AG04449 (cell line): ENCODE data around the gene TP53I13.

ENCODE experiments used
- CTCF ChIA-PET: fragments of 350-600 bp; formaldehyde crosslinking; extraction: SDS; loops from one replicate; lab custom pipeline; 2021; ENCODE audit warnings: antibody characterized with exemption; lab: Yijun Ruan, JAX
- POLR2A ChIA-PET: fragments of 400-600, 350-600 bp; formaldehyde crosslinking; extraction: SDS; loops from one replicate; lab custom pipeline; 2020; ENCODE audit warnings: antibody characterized with exemption, inconsistent platforms; lab: Yijun Ruan, JAX
- DNase-seq: peaks from one replicate; pipeline ENCODE4 v3.0.0-alpha.2; 2010; ENCODE audit warnings: low read depth, low spot score
- H3K4me3 ChIP-seq: 2 replicates; pipeline ENCODE4 v1.5.1; 2011; ENCODE audit warnings: low read depth, mild to moderate bottlenecking, control low read depth, low read length
- CTCF ChIP-seq: IDR thresholded peaks from one replicate; pipeline ENCODE4 v1.5.1; 2011; ENCODE audit warnings: mild to moderate bottlenecking, moderate library complexity, low read length, control low read depth, inconsistent platforms; ENCODE audit not compliant: insufficient read depth; ENCODE audit errors: missing control alignments

The TP53I13 gene

DNA sequence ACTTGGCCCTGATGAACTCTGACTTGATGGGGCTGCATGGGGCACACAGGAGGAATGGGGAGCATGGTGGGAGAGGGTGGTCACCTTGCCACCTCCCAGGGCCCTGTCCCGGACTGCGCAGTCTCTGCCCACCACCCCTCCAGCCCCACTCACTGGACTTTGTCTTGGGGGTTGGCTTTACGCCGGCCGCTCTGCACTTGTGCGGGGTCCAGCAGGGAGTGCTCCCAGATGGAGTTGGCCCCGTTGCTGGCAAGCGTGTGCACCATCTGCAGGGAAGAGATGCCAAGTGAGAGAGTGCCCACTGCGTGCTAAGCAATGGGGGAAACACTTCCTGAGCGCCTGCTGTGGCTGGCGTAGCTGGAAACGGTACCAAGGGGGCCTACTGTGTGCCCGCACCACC lies 14.3 kb downstream of the TP53I13 start:
- no peak for DNase-seq
- TF ChIP-seq CTCF: no peak
- ChIA-PET CTCF (interaction anchor here (0.8 to 20.8 kb wide), 9 partner anchors 10 to 510 kb away, joined by 3 to 210 read pairs (median 26); partner anchors contain the start of genes ABHD15, ANKRD13B, SSH2 and TP53I13), POLR2A (no interaction called here)
- H3K4me3 ChIP-seq: no peak overlapping the region

DNA sequence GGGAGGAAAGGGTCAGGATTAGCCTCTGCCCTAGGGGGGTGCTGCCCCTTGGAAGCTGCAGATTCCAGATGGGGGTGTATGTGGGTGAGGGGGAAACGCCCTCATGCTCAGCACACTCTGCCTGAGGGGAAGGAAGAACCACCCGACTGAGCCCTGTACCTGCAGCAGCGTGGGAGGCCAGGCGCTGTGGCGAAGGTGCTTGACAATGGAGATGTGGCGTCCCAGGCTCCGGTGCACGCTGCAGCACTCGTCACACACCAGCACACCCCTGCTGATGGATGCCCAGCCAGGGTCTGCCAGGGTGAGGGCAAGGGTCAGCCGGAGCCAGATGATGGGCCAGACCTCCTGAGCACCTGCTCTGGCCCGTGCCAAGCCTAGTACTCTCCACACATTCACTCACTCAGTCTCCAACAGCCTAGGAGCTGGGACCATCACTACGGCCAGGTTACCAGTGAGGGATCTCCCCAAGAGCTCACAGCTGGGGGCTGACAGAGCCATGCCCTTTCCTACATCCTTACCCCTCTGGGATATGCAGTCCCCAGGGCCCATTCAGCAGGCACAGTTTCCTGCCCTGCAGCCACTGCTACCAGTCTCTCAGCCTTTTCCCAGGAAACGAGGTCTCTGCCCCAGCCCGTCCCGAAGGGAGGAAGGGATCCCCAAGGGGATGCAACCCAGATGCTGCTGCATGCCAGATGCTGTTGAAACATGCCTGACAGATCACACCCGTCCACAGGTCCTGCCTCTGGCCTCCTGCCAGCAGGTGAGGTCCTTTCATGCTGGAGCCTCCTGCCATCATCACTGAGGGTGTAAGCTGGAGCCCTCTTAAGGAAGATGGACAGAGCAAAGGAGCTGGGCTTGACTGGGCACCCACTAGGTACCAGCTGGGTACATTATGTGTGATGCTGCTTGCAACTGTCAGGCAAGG lies 15.1 kb downstream of the TP53I13 start:
- ChIA-PET CTCF (interaction anchor here (1.0 to 20.8 kb wide), 7 partner anchors 9 to 509 kb away, joined by 3 to 210 read pairs (median 26); partner anchors contain the start of genes ABHD15, ANKRD13B, SSH2 and TP53I13), POLR2A (no interaction called here)
- no peak for DNase-seq
- no peak for TF ChIP-seq CTCF
- no peak overlapping the region for H3K4me3 ChIP-seq

DNA sequence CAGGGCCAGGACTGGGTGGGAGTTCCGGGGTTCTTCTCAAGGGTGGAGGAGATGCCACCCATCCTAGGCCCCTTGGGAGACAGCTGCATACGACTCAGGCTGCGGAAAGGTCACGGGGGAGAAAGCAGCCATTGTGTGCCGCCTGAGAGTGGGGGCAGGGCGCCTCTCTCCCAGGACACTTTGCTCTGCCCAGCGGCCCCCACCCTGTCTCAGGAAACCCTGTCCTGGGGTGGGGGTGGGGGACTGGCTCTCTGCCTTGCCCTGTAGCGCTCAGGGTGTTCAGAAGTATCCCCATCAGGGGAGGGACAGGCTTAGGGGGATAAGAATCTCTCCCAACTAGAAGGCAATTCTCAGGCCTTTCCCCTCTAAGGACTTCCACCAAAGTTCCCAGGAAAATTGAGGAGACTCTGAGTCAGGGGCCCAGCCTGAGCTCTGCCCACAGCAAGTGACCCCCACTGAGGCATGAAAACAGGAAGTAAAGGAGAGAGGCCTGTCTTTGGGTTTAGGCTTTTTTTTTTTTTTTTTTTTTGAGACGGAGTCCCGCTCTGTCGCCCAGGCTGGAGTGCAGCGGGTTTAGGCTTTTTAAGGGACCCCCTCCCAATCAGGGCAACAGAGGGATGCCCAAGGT lies 16.1 kb downstream of the TP53I13 start:
- CTCF ChIA-PET: interaction anchor here (5.2 to 20.8 kb wide), 4 partner anchors 8 to 347 kb away, joined by 23 to 210 read pairs (median 120); partner anchors contain the start of genes ABHD15, ANKRD13B, SSH2 and TP53I13
- no peak for DNase-seq
- TF ChIP-seq CTCF: no peak
- POLR2A ChIA-PET: no interaction called here
- no peak overlapping the region for H3K4me3 ChIP-seq

- no peak overlapping the region for H3K4me3 ChIP-seq
- ChIA-PET POLR2A (no interaction called here), CTCF (interaction anchor here (1.1 to 20.8 kb wide), 4 partner anchors 14 to 215 kb away, joined by 4 to 210 read pairs (median 83); partner anchors contain the start of genes ABHD15 and TP53I13)
- TF ChIP-seq CTCF: peak; percentile 16
- DNase-seq: no peak
Measured at GRCh38 chr17:29585080-29585751, 16.7 kb downstream of the TP53I13 start.

DNA sequence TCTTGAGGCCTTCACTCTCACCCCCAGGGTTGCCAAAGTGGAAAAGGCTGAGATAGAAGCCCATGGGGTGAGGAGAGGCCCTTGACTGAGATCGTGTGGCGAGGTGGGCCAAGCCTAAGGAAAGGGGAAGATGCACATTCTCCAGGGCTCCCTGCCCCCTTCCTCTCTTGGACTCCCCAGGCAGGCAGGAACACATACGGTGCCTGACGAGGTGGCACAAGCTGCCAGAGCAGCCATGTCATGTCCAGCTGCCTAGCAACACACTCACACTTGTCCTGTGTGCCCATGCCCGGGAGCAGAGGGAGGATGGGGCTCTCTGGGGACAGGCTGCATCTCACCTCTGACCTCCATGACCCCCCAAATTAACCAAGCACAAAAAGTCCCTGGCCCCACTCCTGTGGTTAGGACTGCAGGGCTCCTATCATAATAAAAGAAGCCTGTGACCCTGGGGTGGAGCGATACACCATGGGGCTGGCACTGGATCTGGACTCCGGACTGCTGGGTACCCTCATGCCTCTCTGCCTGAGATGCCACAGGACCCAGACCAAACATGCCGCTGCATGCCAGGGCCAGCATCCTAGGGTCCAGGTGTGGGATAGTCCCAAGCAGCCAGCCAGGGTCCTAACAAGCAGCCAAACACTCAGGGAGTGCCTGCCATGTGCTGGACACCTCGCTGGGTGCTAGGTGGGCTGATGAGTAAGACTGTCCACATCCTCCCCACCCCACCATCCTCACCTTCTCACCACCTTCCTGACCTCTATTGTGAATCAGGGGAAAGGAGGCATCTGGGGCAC lies 18.4 kb downstream of the TP53I13 start:
- POLR2A ChIA-PET: interaction anchor here (1.2 kb wide), 1 partner anchor 53 kb away, joined by 4 read pairs; no protein-coding TSS in a partner anchor
- CTCF ChIA-PET: interaction anchor here (1.4 to 20.8 kb wide), 10 partner anchors 9 to 344 kb away, joined by 3 to 210 read pairs (median 12); partner anchors contain the start of genes ABHD15, SSH2 and TP53I13
- no peak for DNase-seq
- TF ChIP-seq CTCF: no peak
- peak overlapping the region; percentile 25 for H3K4me3 ChIP-seq
